K562 (cell line): ENCODE results near the gene TAPBPL.

Source experiments
- ASH1L ChIP-seq: fragments of 450-650 bp; IDR thresholded peaks from 2 replicates; pipeline ENCODE4 v1.6.1; 2018; ENCODE audit warnings: borderline replicate concordance, mild to moderate bottlenecking, low read depth; ENCODE audit not compliant: partially characterized antibody
- ATF7 ChIP-seq: fragments of 450-650 bp; IDR thresholded peaks from 2 replicates; pipeline ENCODE4 v1.7.1; 2014; ENCODE audit warnings: mild to moderate bottlenecking, moderate library complexity
- CTCF ChIP-seq, 3 experiments: IDR thresholded peaks in 2 of 3; conservative IDR thresholded peaks in 1 of 3; 2 replicates each; pipeline ENCODE4 v1.5.1; 2011 to 2012; ENCODE audit warnings: low read length in 3 of 3, mild to moderate bottlenecking in 3 of 3, control low read depth in 2 of 3, improper control_type of control experiment in 1 of 3, inconsistent platforms in 1 of 3, low read depth in 1 of 3, mixed read lengths in 1 of 3, moderate library complexity in 1 of 3; ENCODE audit not compliant: insufficient read depth in 2 of 3
- EP300 ChIP-seq: IDR thresholded peaks from 2 replicates; pipeline ENCODE4 v1.6.1; 2012; ENCODE audit warnings: low read length, improper control_type of control experiment
- EZH2 ChIP-seq: IDR thresholded peaks from 2 replicates; pipeline ENCODE4 v1.6.1; 2012; ENCODE audit warnings: low read depth, mild to moderate bottlenecking, inconsistent platforms, low read length, borderline replicate concordance
- MYC ChIP-seq, 2 experiments: fragments of 250-450 bp in 1 of 2; sonication (Bioruptor Pico) in 1 of 2; IDR thresholded peaks; 2 replicates each; pipeline versions ENCODE4 v1.5.1 to v1.6.1; 2012 to 2021; ENCODE audit warnings: low read depth in 2 of 2, borderline replicate concordance in 1 of 2, improper control_type of control experiment in 1 of 2, low read length in 1 of 2, mild to moderate bottlenecking in 1 of 2, moderate library complexity in 1 of 2
- ZNF282 ChIP-seq: sonication (generic); formaldehyde crosslinking; IDR thresholded peaks from 2 replicates; pipeline ENCODE4 v1.8.1; 2023; ENCODE audit warnings: missing genetic modification reagents
- TF ChIP-seq, protein P1 (sequence below): fragments of 250-450 bp; sonication (Bioruptor Pico); IDR thresholded peaks from 2 replicates; pipeline ENCODE4 v1.4.0; 2020; ENCODE audit warnings: mild to moderate bottlenecking

- TF ChIP-seq ASH1L (no peak), ATF7 (no peak), MYC (IDR thresholded peaks at IDR 0.05; ENCODE audit: low read depth, low read length) (no peak), MYC (CRISPR knock-in tag; IDR thresholded peaks at IDR 0.05; ENCODE audit: borderline replicate concordance, low read depth) (no peak), EZH2 (no peak), CTCF (IDR thresholded peaks at IDR 0.05 in 2 of 3, conservative IDR thresholded peaks at IDR 0.05 in 1 of 3; ENCODE audit: insufficient read depth in 2 of 3, low read depth in 1 of 3, low read length in 3 of 3) (no peak), EP300 (no peak), ZNF282 (no peak)
- TF ChIP-seq, protein P1, sequence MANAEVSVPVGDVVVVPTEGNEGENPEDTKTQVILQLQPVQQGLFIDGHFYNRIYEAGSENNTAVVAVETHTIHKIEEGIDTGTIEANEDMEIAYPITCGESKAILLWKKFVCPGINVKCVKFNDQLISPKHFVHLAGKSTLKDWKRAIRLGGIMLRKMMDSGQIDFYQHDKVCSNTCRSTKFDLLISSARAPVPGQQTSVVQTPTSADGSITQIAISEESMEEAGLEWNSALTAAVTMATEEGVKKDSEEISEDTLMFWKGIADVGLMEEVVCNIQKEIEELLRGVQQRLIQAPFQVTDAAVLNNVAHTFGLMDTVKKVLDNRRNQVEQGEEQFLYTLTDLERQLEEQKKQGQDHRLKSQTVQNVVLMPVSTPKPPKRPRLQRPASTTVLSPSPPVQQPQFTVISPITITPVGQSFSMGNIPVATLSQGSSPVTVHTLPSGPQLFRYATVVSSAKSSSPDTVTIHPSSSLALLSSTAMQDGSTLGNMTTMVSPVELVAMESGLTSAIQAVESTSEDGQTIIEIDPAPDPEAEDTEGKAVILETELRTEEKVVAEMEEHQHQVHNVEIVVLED (CRISPR knock-in tag): no peak
These were observed 12.7 kb downstream of the TAPBPL start for GRCh38 chr12:6464531-6464930.
